Skeletal muscle satellite cell (primary cell): ENCODE data around the gene G6PC2.
A peak's percentile ranks its signal among the peaks of the same experiment; 100 is the strongest.

Source experiments
- H3K27me3 ChIP-seq: 2 replicates; pipeline ENCODE4 v1.7.0; 2013; ENCODE audit warnings: low read length; ENCODE audit not compliant: control insufficient read depth, insufficient read depth
- H3K36me3 ChIP-seq: 2 replicates; pipeline ENCODE4 v1.7.0; 2013; ENCODE audit warnings: mild to moderate bottlenecking, control low read depth, low read length; ENCODE audit not compliant: insufficient read depth
- H3K4me1 ChIP-seq: 2 replicates; pipeline ENCODE4 v1.7.0; 2013; ENCODE audit warnings: low read length; ENCODE audit not compliant: control insufficient read depth, insufficient read depth
- H3K4me2 ChIP-seq: 2 replicates; pipeline ENCODE4 v1.7.0; 2013; ENCODE audit warnings: mild to moderate bottlenecking, low read length
- H3K4me3 ChIP-seq: 2 replicates; pipeline ENCODE4 v1.7.0; 2013; ENCODE audit warnings: low read length
- H3K9ac ChIP-seq: 2 replicates; pipeline ENCODE4 v1.7.0; 2013; ENCODE audit warnings: mild to moderate bottlenecking, low read depth, low read length, moderate library complexity
- H3K9me3 ChIP-seq: replicated peaks from 2 replicates; pipeline ENCODE4 v1.7.0; 2013; ENCODE audit warnings: mild to moderate bottlenecking, control low read depth, low read length

Gene G6PC2

GRCh38 chr2:168907940-168908662 is 7.0 kb downstream of the G6PC2 start:
- Histone ChIP-seq H3K9me3 (no peaks in the 10 kb centered on the region), H3K4me2 (no peak overlapping the region), H3K36me3 (no peaks in the 10 kb centered on the region), H3K9ac (no peak overlapping the region), H3K4me3 (no peak overlapping the region), H3K27me3 (peaks cover 5% of the 10 kb centered on the region), H3K4me1 (peaks cover 7% of the 10 kb centered on the region)

- Histone ChIP-seq H3K9me3 (no peaks in the 10 kb centered on the region), H3K9ac (no peak overlapping the region), H3K4me2 (no peak overlapping the region), H3K4me3 (no peak overlapping the region), H3K27me3 (peaks cover 5% of the 10 kb centered on the region), H3K4me1 (peaks cover 7% of the 10 kb centered on the region), H3K36me3 (no peaks in the 10 kb centered on the region)
Observed at GRCh38 chr2:168910330-168910729, 9.2 kb downstream of the G6PC2 start.

GRCh38 chr2:168912466-168912865 is 11.4 kb downstream of the G6PC2 start:
- Histone ChIP-seq H3K4me2 (peak overlapping the region; percentile 99), H3K4me1 (peaks cover 7% of the 10 kb centered on the region), H3K36me3 (no peaks in the 10 kb centered on the region), H3K9me3 (no peaks in the 10 kb centered on the region), H3K27me3 (peaks cover 5% of the 10 kb centered on the region), H3K9ac (peak overlapping the region; percentile 54), H3K4me3 (peak overlapping the region; percentile 76)

- H3K27me3 ChIP-seq = peaks cover 5% of the 10 kb centered on the region
- H3K9ac ChIP-seq = peak overlapping the region; percentile 54
- H3K9me3 ChIP-seq = no peaks in the 10 kb centered on the region
- peak overlapping the region; percentile 99 for H3K4me2 ChIP-seq
- peak overlapping the region; percentile 76 for H3K4me3 ChIP-seq
- H3K36me3 ChIP-seq = no peaks in the 10 kb centered on the region
- peaks cover 7% of the 10 kb centered on the region for H3K4me1 ChIP-seq
Observed at GRCh38 chr2:168912901-168913369, 11.8 kb downstream of the G6PC2 start.

- H3K9me3 ChIP-seq = no peaks in the 10 kb centered on the region
- peaks cover 5% of the 10 kb centered on the region for H3K27me3 ChIP-seq
- H3K9ac ChIP-seq = no peak overlapping the region
- no peak overlapping the region for H3K4me3 ChIP-seq
- peaks cover 7% of the 10 kb centered on the region for H3K4me1 ChIP-seq
- H3K4me2 ChIP-seq = no peak overlapping the region
- H3K36me3 ChIP-seq = no peaks in the 10 kb centered on the region
Observed at GRCh38 chr2:168913495-168913894, 12.4 kb downstream of the G6PC2 start.

GRCh38 chr2:168915441-168916330 is 14.6 kb downstream of the G6PC2 start:
- H3K27me3 ChIP-seq = peaks cover 5% of the 10 kb centered on the region
- no peaks in the 10 kb centered on the region for H3K9me3 ChIP-seq
- no peak overlapping the region for H3K9ac ChIP-seq
- no peak overlapping the region for H3K4me2 ChIP-seq
- H3K36me3 ChIP-seq = no peaks in the 10 kb centered on the region
- no peak overlapping the region for H3K4me3 ChIP-seq
- peaks cover 7% of the 10 kb centered on the region for H3K4me1 ChIP-seq

GRCh38 chr2:168916331-168916675 is 15.2 kb downstream of the G6PC2 start:
- Histone ChIP-seq H3K9me3 (no peaks in the 10 kb centered on the region), H3K9ac (no peak overlapping the region), H3K4me3 (no peak overlapping the region), H3K4me1 (peaks cover 7% of the 10 kb centered on the region), H3K27me3 (peaks cover 5% of the 10 kb centered on the region), H3K4me2 (no peak overlapping the region), H3K36me3 (no peaks in the 10 kb centered on the region)

GRCh38 chr2:168920504-168921157 is 19.5 kb downstream of the G6PC2 start:
- H3K4me1 ChIP-seq = no peaks in the 10 kb centered on the region
- no peak overlapping the region for H3K4me2 ChIP-seq

GRCh38 chr2:168926621-168927386 is 25.7 kb downstream of the G6PC2 start:
- H3K9ac ChIP-seq = no peak overlapping the region
- H3K4me2 ChIP-seq = no peak overlapping the region
- H3K4me1 ChIP-seq = no peaks in the 10 kb centered on the region
- peaks cover 23% of the 10 kb centered on the region for H3K27me3 ChIP-seq
- H3K4me3 ChIP-seq = no peak overlapping the region
- no peaks in the 10 kb centered on the region for H3K9me3 ChIP-seq
- no peaks in the 10 kb centered on the region for H3K36me3 ChIP-seq

More at GRCh38 chr2:168920504-168921157, 19.5 kb downstream of the G6PC2 start:
- H3K36me3 ChIP-seq = no peaks in the 10 kb centered on the region
- H3K4me3 ChIP-seq = no peak overlapping the region
- no peaks in the 10 kb centered on the region for H3K9me3 ChIP-seq
- no peak overlapping the region for H3K9ac ChIP-seq
- peaks cover 13% of the 10 kb centered on the region for H3K27me3 ChIP-seq

GRCh38 chr2:168928113-168928831 is 27.2 kb downstream of the G6PC2 start:
- H3K27me3 ChIP-seq = peaks cover 17% of the 10 kb centered on the region
- no peaks in the 10 kb centered on the region for H3K36me3 ChIP-seq
- no peak overlapping the region for H3K9ac ChIP-seq
- H3K9me3 ChIP-seq = no peaks in the 10 kb centered on the region
- no peaks in the 10 kb centered on the region for H3K4me1 ChIP-seq
- no peak overlapping the region for H3K4me2 ChIP-seq
- H3K4me3 ChIP-seq = no peak overlapping the region
